HEK293T (cell line): Measurements from ENCODE around the gene TGFBR2.

ENCODE experiments used
- ARNT ChIP-seq: fragments of 450-650 bp; IDR thresholded peaks from 2 replicates; pipeline ENCODE4 v1.6.1; 2017; ENCODE audit warnings: mild to moderate bottlenecking
- BHLHE40 ChIP-seq: fragments of 450-650 bp; IDR thresholded peaks from 2 replicates; pipeline ENCODE4 v1.6.1; 2016; ENCODE audit warnings: mild to moderate bottlenecking, moderate library complexity, borderline replicate concordance
- ELF4 ChIP-seq: fragments of 450-650 bp; IDR thresholded peaks from 2 replicates; pipeline ENCODE4 v1.6.1; 2017; ENCODE audit warnings: antibody characterized with exemption
- FOXM1 ChIP-seq: fragments of 450-650 bp; IDR thresholded peaks from 2 replicates; pipeline ENCODE4 v1.6.1; 2017; ENCODE audit warnings: mild to moderate bottlenecking, borderline replicate concordance
- HDGF ChIP-seq: fragments of 450-650 bp; IDR thresholded peaks from 2 replicates; pipeline ENCODE4 v1.6.1; 2017; ENCODE audit warnings: antibody characterized with exemption, borderline replicate concordance
- L3MBTL2 ChIP-seq: fragments of 450-650 bp; conservative IDR thresholded peaks from 2 replicates; pipeline ENCODE4 v1.6.1; 2016; ENCODE audit warnings: mild to moderate bottlenecking
- PKNOX1 ChIP-seq: fragments of 450-650 bp; IDR thresholded peaks from 2 replicates; pipeline ENCODE4 v1.6.1; 2016
- SP1 ChIP-seq: fragments of 450-650 bp; IDR thresholded peaks from 2 replicates; pipeline ENCODE4 v1.6.1; 2017
- SUZ12 ChIP-seq: fragments of 450-650 bp; IDR thresholded peaks from 2 replicates; pipeline ENCODE4 v1.6.1; 2016; ENCODE audit warnings: mild to moderate bottlenecking
- TARDBP ChIP-seq: fragments of 450-650 bp; IDR thresholded peaks from 2 replicates; pipeline ENCODE4 v1.6.1; 2016
- ZNF384 ChIP-seq: fragments of 450-650 bp; IDR thresholded peaks from 2 replicates; pipeline ENCODE4 v1.6.1; 2016

GRCh38 chr3:30662836-30663235 lies 56.4 kb downstream of the TGFBR2 start:
- no peak for TF ChIP-seq SP1
- TF ChIP-seq FOXM1, result no peak
- TF ChIP-seq ZNF384, result no peak
- TF ChIP-seq HDGF, result no peak
- TF ChIP-seq SUZ12, result no peak
- no peak for TF ChIP-seq BHLHE40
- TF ChIP-seq PKNOX1, result no peak
- no peak for TF ChIP-seq TARDBP
- TF ChIP-seq ARNT, result no peak
- no peak for TF ChIP-seq ELF4
- no peak for TF ChIP-seq L3MBTL2
